ENCODE data around the gene CCDC34.
A peak's percentile ranks its signal among the peaks of the same experiment; 100 is the strongest.
"Not testable (repeated sequence)": the region's sequence is repeated elsewhere in the genome, so short reads cannot be mapped to it uniquely, and the experiment has no call there.

The CCDC34 gene

GRCh38 chr11:27361649-27362431 lies 1.2 kb downstream of the CCDC34 start:
- no peak for DNase-seq (ENCODE audit: low spot score)

- DNase-seq (ENCODE audit: low spot score): peak; percentile 35
Observed at GRCh38 chr11:27358296-27358695, 4.7 kb downstream of the CCDC34 start.

- no peak for DNase-seq (ENCODE audit: low spot score)
Observed at GRCh38 chr11:27357250-27357649, 5.8 kb downstream of the CCDC34 start.

GRCh38 chr11:27356624-27357222 lies 6.3 kb downstream of the CCDC34 start:
- no peak for DNase-seq (ENCODE audit: low spot score)

GRCh38 chr11:27355575-27356104 lies 7.4 kb downstream of the CCDC34 start:
- no peak for DNase-seq (ENCODE audit: low spot score)

GRCh38 chr11:27354359-27354965 lies 8.6 kb downstream of the CCDC34 start:
- no peak for DNase-seq (ENCODE audit: low spot score)

GRCh38 chr11:27353593-27354358 lies 9.2 kb downstream of the CCDC34 start:
- DNase-seq (ENCODE audit: low spot score): peak; percentile 16

- no peak for DNase-seq (ENCODE audit: low spot score)
Observed at GRCh38 chr11:27352781-27353180, 10.2 kb downstream of the CCDC34 start.

GRCh38 chr11:27350511-27350910 lies 12.5 kb downstream of the CCDC34 start:
- DNase-seq (ENCODE audit: low spot score): peak; percentile 13

- DNase-seq (ENCODE audit: low spot score): no peak
Observed at GRCh38 chr11:27349919-27350318, 13.1 kb downstream of the CCDC34 start.

GRCh38 chr11:27348340-27348873 lies 14.6 kb downstream of the CCDC34 start:
- no peak for DNase-seq (ENCODE audit: low spot score)

GRCh38 chr11:27347359-27348339 lies 15.4 kb downstream of the CCDC34 start:
- no peak for DNase-seq (ENCODE audit: low spot score)

- no peak for DNase-seq (ENCODE audit: low spot score)
Observed at GRCh38 chr11:27339941-27340340, 23.1 kb downstream of the CCDC34 start.

- not testable (repeated sequence) for DNase-seq (ENCODE audit: low spot score)
Observed at GRCh38 chr11:27334764-27335163, 28.3 kb downstream of the CCDC34 start.

- DNase-seq (ENCODE audit: low spot score): no peak
Observed at GRCh38 chr11:27331981-27332380, 31.0 kb downstream of the CCDC34 start.

- no peak for DNase-seq (ENCODE audit: low spot score)
Observed at GRCh38 chr11:27330633-27331270, 32.3 kb downstream of the CCDC34 start.

- DNase-seq (ENCODE audit: low spot score): no peak
Observed at GRCh38 chr11:27329867-27330632, 33.0 kb downstream of the CCDC34 start.

GRCh38 chr11:27328614-27329013 lies 34.4 kb downstream of the CCDC34 start:
- DNase-seq (ENCODE audit: low spot score): no peak

GRCh38 chr11:27327064-27327463 lies 36.0 kb downstream of the CCDC34 start:
- DNase-seq (ENCODE audit: low spot score): not testable (repeated sequence)

Measured in AG20443 (cell line).